ENCODE data around the gene ITGB3. TPM values are rescaled to one million over a fixed set of nuclear protein-coding genes. Genes with fewer than 3 reads are reported as not detected.

Gene ITGB3
- polyA plus RNA-seq (2012; ENCODE audit: missing spikeins), result 5.5 TPM

DNA sequence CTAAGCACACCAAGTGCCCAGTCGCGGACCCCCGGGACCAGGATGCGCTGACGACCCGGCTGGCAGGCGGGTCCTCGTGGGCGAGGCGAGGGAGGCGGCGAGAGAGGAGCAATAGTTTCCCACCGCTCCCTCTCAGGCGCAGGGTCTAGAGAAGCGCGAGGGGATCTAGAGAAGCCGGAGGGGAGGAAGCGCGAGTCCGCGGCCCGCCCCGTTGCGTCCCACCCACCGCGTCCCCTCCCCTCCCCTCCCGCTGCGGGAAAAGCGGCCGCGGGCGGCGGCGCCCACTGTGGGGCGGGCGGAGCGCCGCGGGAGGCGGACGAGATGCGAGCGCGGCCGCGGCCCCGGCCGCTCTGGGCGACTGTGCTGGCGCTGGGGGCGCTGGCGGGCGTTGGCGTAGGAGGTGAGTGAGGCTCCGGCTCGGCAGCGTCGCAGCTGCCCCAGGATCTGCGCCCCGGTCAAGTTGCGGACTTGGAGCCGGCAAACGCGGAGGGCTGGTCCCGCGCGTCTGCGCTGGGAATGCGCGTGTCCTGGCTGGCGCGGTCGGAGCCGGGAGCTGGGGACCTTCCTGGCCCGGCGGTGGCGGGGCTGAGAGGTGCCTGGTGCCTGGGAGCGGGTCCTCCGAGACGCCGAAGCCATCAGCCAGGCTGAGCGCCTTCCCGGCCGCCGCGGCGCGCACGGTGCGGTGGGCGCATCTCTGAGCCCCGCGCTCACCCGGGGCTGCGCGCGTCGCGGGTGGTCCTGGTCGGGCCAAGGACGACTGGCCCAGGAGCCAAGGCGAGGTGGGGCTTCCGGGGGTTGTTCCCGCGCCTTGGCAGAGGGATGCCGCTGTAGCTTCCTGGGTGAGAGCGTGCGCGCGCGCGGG, at the start of gene ITGB3:
Gene ITGB3, plus strand, starts transcription at position 287 of the 862 bp plus-strand sequence. Its CDS starts 35 bp downstream, at position 322.
- DNase-seq (ENCODE audit: insufficient read length) (peak; percentile 67), FAIRE-seq (peak; percentile 50)
- TF ChIP-seq POLR2A (IDR thresholded peaks at IDR 0.05; ENCODE audit: low read depth, low read length), result peak; percentile 50; the same call in 1 of the 2 replicates
- TF ChIP-seq POLR2AphosphoS5 (IDR thresholded peaks at IDR 0.05; ENCODE audit: low read depth, low read length), result no peak
- TF ChIP-seq TAF1 (IDR thresholded peaks at IDR 0.05; ENCODE audit: borderline replicate concordance, low read depth, low read length), result no peak

DNA sequence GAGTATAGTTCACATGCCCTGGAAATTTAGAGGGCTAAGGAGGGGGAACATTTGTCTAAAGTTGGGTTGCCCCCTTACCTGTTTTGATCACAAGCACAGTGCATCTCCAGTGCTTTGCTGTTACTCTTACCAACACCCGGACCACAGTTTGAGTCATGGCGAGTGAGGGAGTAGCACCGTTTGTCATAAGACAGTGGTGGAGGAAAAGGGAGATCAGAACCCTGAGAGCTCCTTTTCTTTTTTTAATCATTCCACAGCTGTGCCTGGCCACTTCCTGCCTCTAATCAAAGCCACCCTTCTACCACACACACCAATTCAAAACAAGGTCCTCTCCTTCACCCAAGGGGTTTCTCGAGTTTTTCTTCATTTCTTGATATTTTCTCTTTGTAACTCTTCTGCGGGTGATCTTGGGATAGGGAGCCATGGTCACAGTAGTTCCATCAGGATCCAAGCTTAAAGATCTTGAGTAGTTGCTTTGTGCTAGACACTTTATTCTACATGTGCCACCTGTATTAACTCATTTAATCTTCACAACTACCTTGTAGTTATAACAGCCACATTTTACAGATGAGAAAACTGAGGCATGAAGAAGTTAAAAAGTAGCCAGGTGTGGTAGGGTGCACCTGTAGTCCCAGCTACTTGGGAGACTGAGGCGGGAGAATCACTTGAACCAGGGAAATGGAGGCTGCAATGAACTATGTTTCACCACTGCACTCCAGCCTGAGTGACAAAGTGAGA, 49.5 kb upstream of the ITGB3 start:
- no peak for TF ChIP-seq POLR2AphosphoS5 (IDR thresholded peaks at IDR 0.05; ENCODE audit: low read depth, low read length)
- no peak for TF ChIP-seq POLR2A (IDR thresholded peaks at IDR 0.05; ENCODE audit: low read depth, low read length)
- TF ChIP-seq TAF1 (IDR thresholded peaks at IDR 0.05; ENCODE audit: borderline replicate concordance, low read depth, low read length), result no peak
- FAIRE-seq (peak; percentile 86), DNase-seq (ENCODE audit: insufficient read length) (no peak)

DNA sequence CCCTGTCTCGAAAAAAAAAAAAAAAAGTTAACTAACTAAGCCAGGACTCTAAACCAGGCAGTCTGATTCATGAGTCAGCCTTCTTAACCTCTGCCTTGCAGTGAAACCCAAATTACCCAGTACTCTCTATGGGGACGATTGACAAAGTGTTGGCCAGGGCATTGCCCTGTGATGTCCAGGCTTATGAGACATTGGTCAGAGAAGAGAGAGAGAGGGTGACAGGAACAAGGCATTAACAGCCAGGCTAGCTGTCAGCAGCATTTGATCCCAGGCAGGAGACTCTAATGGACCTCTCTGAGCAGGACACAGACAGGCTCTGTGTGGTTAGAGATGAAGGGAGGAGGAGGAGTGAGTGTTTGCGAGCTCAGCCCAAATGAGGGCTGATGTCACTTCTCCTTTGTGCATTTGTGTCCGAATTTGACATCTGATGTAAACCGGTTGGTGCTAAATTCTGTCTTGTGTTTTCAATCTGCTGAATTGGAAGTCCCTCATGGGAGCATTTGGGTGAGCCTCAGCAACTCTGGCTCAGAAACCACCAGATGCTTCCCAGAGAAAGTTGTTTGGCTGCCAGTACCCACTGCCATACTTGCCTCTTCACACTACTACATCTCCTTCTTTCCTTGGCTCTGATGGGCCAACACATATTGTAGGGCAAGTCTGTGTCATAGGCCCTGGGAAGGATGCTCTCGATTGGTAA, 48.8 kb upstream of the ITGB3 start:
- DNase-seq (ENCODE audit: insufficient read length) (no peak), FAIRE-seq (peak; percentile 5)
- TF ChIP-seq POLR2AphosphoS5 (IDR thresholded peaks at IDR 0.05; ENCODE audit: low read depth, low read length), result peak; percentile 40; the same call in 1 of the 2 replicates
- TF ChIP-seq TAF1 (IDR thresholded peaks at IDR 0.05; ENCODE audit: borderline replicate concordance, low read depth, low read length), result no peak
- TF ChIP-seq POLR2A (IDR thresholded peaks at IDR 0.05; ENCODE audit: low read depth, low read length), result 0 out of 2 replicates have a peak, but pooled peaks have one; percentile 26

DNA sequence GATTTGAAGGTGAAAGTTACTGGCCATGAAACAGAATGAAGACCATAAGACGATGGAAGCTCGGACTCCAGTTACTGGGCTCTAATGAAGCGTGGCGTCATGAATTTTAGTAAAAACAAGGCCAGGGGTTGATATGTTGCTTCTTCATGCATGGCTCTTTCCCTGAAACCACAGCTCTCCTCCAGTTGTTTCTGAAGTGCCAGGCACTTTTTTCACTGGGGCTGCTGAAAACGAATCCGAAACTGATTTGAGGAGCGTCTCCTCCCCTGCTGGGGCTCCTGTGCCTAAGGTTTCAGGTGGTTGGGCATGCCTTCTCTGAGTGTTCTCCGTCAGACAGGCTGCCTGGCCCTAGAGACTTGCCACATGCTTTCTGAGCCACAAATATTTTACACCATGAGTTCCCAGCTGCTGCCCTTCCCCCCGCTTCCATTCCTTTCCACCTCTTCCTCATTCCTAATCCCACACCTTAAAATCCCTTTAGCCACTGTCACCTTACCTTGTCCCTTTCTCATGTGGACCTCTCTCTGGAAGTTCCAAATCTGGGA, 48.1 kb upstream of the ITGB3 start:
- DNase-seq (ENCODE audit: insufficient read length) (no peak), FAIRE-seq (peak; percentile 87)
- no peak for TF ChIP-seq TAF1 (IDR thresholded peaks at IDR 0.05; ENCODE audit: borderline replicate concordance, low read depth, low read length)
- no peak; the same call in 1 of the 2 replicates for TF ChIP-seq POLR2AphosphoS5 (IDR thresholded peaks at IDR 0.05; ENCODE audit: low read depth, low read length)
- no peak for TF ChIP-seq POLR2A (IDR thresholded peaks at IDR 0.05; ENCODE audit: low read depth, low read length)

- no peak for DNase-seq (ENCODE audit: insufficient read length)
- no peak for TF ChIP-seq POLR2A (IDR thresholded peaks at IDR 0.05; ENCODE audit: low read depth, low read length)
- no peak for TF ChIP-seq TAF1 (IDR thresholded peaks at IDR 0.05; ENCODE audit: borderline replicate concordance, low read depth, low read length)
- TF ChIP-seq POLR2AphosphoS5 (IDR thresholded peaks at IDR 0.05; ENCODE audit: low read depth, low read length), result no peak
- FAIRE-seq, result no peak
Measured at GRCh38 chr17:47207143-47208067, 46.2 kb upstream of the ITGB3 start.

GRCh38 chr17:47208744-47209488, 44.7 kb upstream of the ITGB3 start, which contains the start of gene MYL4:
MYL4 (plus strand) TSS chr17:47209348; CDS start chr17:47209423, 75 bp downstream.
- FAIRE-seq (no peak), DNase-seq (ENCODE audit: insufficient read length) (no peak)
- TF ChIP-seq POLR2AphosphoS5 (IDR thresholded peaks at IDR 0.05; ENCODE audit: low read depth, low read length) (no peak), TAF1 (IDR thresholded peaks at IDR 0.05; ENCODE audit: borderline replicate concordance, low read depth, low read length) (no peak), POLR2A (IDR thresholded peaks at IDR 0.05; ENCODE audit: low read depth, low read length) (no peak)

DNA sequence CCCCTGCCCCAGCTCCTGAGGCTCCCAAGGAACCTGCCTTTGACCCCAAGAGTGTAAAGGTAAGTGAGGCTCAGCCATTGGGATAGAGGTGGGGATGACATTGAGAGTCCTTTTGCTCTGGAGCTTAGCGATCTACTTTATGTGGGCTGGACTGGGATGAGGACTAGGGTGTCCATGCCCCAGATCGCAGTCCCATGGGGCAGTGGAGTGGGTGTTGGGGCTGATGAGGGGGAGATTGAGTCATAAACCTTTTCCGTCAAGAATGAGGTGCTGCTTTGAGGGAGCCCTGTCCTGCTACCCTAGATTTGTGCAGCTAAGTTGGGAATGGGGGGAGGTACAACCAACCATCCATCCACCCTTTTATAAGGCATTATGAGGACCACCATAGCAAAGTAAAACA, 44.1 kb upstream of the ITGB3 start:
- TF ChIP-seq TAF1 (IDR thresholded peaks at IDR 0.05; ENCODE audit: borderline replicate concordance, low read depth, low read length), result no peak
- no peak for TF ChIP-seq POLR2A (IDR thresholded peaks at IDR 0.05; ENCODE audit: low read depth, low read length)
- TF ChIP-seq POLR2AphosphoS5 (IDR thresholded peaks at IDR 0.05; ENCODE audit: low read depth, low read length), result no peak
- FAIRE-seq (no peak), DNase-seq (ENCODE audit: insufficient read length) (no peak)

DNA sequence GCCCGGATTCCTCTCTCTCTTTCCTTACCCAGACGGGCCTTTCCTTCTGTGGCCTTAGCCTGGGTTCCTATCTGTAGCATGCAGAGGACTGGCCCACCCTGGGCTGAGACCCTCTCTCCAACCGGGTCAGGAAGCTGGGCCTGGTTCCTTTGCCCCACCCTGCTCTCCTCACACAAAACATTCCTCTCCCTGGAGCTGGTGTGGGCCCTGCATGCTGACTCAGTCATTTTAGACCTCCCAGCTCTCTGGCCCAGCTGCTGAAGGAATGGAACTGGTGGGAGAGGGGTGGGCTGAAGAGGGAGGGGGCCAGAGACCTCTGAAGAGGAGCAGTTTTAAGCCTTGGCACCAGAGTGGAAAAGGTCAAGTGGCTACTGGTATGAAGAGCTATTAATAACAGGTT, 43.5 kb upstream of the ITGB3 start:
- FAIRE-seq (no peak), DNase-seq (ENCODE audit: insufficient read length) (no peak)
- TF ChIP-seq POLR2A (IDR thresholded peaks at IDR 0.05; ENCODE audit: low read depth, low read length), result no peak
- TF ChIP-seq POLR2AphosphoS5 (IDR thresholded peaks at IDR 0.05; ENCODE audit: low read depth, low read length), result no peak
- TF ChIP-seq TAF1 (IDR thresholded peaks at IDR 0.05; ENCODE audit: borderline replicate concordance, low read depth, low read length), result no peak

DNA sequence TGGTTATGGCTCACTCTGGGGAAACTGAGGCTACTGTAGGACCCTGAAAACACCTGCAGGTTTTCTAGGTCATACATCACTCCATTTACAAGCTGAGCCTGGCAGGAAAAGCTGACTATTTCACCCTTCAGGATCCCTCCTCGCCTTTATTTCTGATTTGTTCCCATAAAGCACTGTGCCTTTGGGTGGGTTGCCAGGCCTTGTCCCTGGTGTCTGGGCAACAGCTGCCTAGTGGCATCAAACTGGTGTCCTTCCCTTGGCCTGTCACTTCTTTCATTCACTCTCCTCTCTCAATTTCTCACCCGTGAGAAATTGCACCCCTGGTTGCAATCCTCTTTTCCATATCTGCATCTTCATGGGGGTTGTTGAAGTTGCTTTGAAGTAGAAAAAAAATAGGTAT, 42.8 kb upstream of the ITGB3 start:
- TF ChIP-seq TAF1 (IDR thresholded peaks at IDR 0.05; ENCODE audit: borderline replicate concordance, low read depth, low read length) (no peak), POLR2A (IDR thresholded peaks at IDR 0.05; ENCODE audit: low read depth, low read length) (no peak), POLR2AphosphoS5 (IDR thresholded peaks at IDR 0.05; ENCODE audit: low read depth, low read length) (no peak)
- DNase-seq (ENCODE audit: insufficient read length) (no peak), FAIRE-seq (no peak)

Measured in GM12892 (cell line).